ENCODE results near the gene SIPA1L3. TPM values are rescaled to one million over a fixed set of nuclear protein-coding genes. Genes with fewer than 3 reads are reported as not detected.

SIPA1L3 gene
- total RNA-seq, 4 donors from 2014 or later, result 4.1 to 18.7 (median 6.1) TPM

GRCh38 chr19:37943480-37943879 is 36.5 kb downstream of the SIPA1L3 start:
- intact Hi-C loops (cut with DNase I; ENCODE audit: low total_unique reads), result no loop called here
- DNase-seq, result no peak
- ATAC-seq, result no peak

GRCh38 chr19:37946132-37946531 is 39.1 kb downstream of the SIPA1L3 start:
- H3K27ac ChIP-seq, result no peak overlapping the region
- ATAC-seq (no peak), DNase-seq (no peak)
- no peak overlapping the region for H3K4me3 ChIP-seq
- no peaks in the 10 kb centered on the region for H3K27me3 ChIP-seq
- in situ Hi-C loops (cut with MboI; ENCODE audit: low sequenced_read_pairs in 4 of 4) (no loop called here), intact Hi-C loops (cut with DNase I; ENCODE audit: low total_unique reads) (no loop called here)
- H3K36me3 ChIP-seq, result no peaks in the 10 kb centered on the region
- TF ChIP-seq POLR2A (IDR thresholded peaks at IDR 0.05), result no peak
- TF ChIP-seq CTCF (IDR thresholded peaks at IDR 0.05 in 4 of 5, conservative IDR thresholded peaks at IDR 0.05 in 1 of 5), result no peak
- peaks cover 0 to 5% of the 10 kb centered on the region in 2 donors for H3K4me1 ChIP-seq
- no peaks in the 10 kb centered on the region for H3K9me3 ChIP-seq

More at GRCh38 chr19:37943480-37943879, 36.5 kb downstream of the SIPA1L3 start:
- Histone ChIP-seq H3K4me1 (peaks cover 0 to 5% of the 10 kb centered on the region in 2 donors), H3K36me3 (no peaks in the 10 kb centered on the region), H3K27ac (no peak overlapping the region), H3K4me3 (no peak overlapping the region), H3K9me3 (no peaks in the 10 kb centered on the region), H3K27me3 (no peaks in the 10 kb centered on the region)
- TF ChIP-seq CTCF (IDR thresholded peaks at IDR 0.05 in 4 of 5, conservative IDR thresholded peaks at IDR 0.05 in 1 of 5), result no peak
- no peak for TF ChIP-seq POLR2A (IDR thresholded peaks at IDR 0.05)
- in situ Hi-C loops (cut with MboI; ENCODE audit: low sequenced_read_pairs in 4 of 4), result no loop called here

DNA sequence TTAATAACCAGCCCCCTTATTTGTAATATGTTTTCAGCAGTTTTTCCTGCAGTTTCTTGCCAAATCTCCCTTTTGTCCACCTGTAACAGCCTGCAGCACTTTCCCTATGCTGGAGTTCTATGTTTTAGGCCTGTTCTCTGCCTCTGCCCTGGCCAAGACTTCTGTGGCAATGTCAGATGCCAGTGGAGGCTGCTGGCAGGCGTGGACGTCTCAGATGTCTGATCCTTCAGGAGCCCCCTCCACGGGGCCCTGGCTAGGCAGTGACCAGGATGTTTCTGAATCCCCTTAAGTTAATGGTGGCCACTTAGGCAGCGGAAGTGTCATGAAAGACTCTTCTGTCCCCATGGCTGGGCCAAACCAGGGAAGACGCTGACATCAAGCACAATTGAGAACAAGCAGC is 40.8 kb downstream of the SIPA1L3 start:
- H3K4me1 ChIP-seq, result peaks cover 0 to 5% of the 10 kb centered on the region in 2 donors
- in situ Hi-C loops (cut with MboI; ENCODE audit: low sequenced_read_pairs in 4 of 4) (no loop called here), intact Hi-C loops (cut with DNase I; ENCODE audit: low total_unique reads) (no loop called here)
- no peak overlapping the region for H3K27ac ChIP-seq
- ATAC-seq, result no peak
- no peak for DNase-seq
- no peaks in the 10 kb centered on the region for H3K9me3 ChIP-seq
- no peaks in the 10 kb centered on the region for H3K36me3 ChIP-seq
- no peak overlapping the region for H3K4me3 ChIP-seq
- TF ChIP-seq CTCF (IDR thresholded peaks at IDR 0.05 in 4 of 5, conservative IDR thresholded peaks at IDR 0.05 in 1 of 5), result no peak
- no peak for TF ChIP-seq POLR2A (IDR thresholded peaks at IDR 0.05)
- H3K27me3 ChIP-seq, result no peaks in the 10 kb centered on the region

GRCh38 chr19:37948362-37948761 is 41.4 kb downstream of the SIPA1L3 start:
- Histone ChIP-seq H3K4me1 (peaks cover 0 to 5% of the 10 kb centered on the region in 2 donors), H3K27me3 (no peaks in the 10 kb centered on the region), H3K27ac (no peak overlapping the region), H3K4me3 (no peak overlapping the region), H3K36me3 (no peaks in the 10 kb centered on the region), H3K9me3 (no peaks in the 10 kb centered on the region)
- in situ Hi-C loops (cut with MboI; ENCODE audit: low sequenced_read_pairs in 4 of 4) (no loop called here), intact Hi-C loops (cut with DNase I; ENCODE audit: low total_unique reads) (no loop called here)
- TF ChIP-seq POLR2A (IDR thresholded peaks at IDR 0.05), result no peak
- no peak for TF ChIP-seq CTCF (IDR thresholded peaks at IDR 0.05 in 4 of 5, conservative IDR thresholded peaks at IDR 0.05 in 1 of 5)
- DNase-seq, result no peak
- ATAC-seq, result no peak
